Measurements from ENCODE around the gene CLIP3.
"Not testable (repeated sequence)": the region's sequence is repeated elsewhere in the genome, so short reads cannot be mapped to it uniquely, and the experiment has no call there.

CLIP3 gene

GRCh38 chr19:36032251-36033104 is at the start of gene CLIP3:
CLIP3 (minus strand) TSS chr19:36032873; CDS start chr19:36032357, 516 bp downstream.
- DNase-seq (ENCODE audit: low read depth in 2 of 2), result peak; percentile 44 to 50

- DNase-seq (ENCODE audit: low read depth in 2 of 2), result no peak
These were observed 49.2 kb upstream of the CLIP3 start for GRCh38 chr19:36081894-36082293.

GRCh38 chr19:36081385-36081784 is 48.7 kb upstream of the CLIP3 start:
- DNase-seq (ENCODE audit: low read depth in 2 of 2), result no peak

- no peak for DNase-seq (ENCODE audit: low read depth in 2 of 2)
These were observed 46.8 kb upstream of the CLIP3 start for GRCh38 chr19:36079389-36079945.

GRCh38 chr19:36073121-36073876 is 40.6 kb upstream of the CLIP3 start:
- DNase-seq (ENCODE audit: low read depth in 2 of 2), result no peak

GRCh38 chr19:36072081-36072480 is 39.4 kb upstream of the CLIP3 start:
- no peak for DNase-seq (ENCODE audit: low read depth in 2 of 2)

- not testable (repeated sequence) for DNase-seq (ENCODE audit: low read depth in 2 of 2)
These were observed 36.3 kb upstream of the CLIP3 start for GRCh38 chr19:36068810-36069499.

- no peak for DNase-seq (ENCODE audit: low read depth in 2 of 2)
These were observed 35.0 kb upstream of the CLIP3 start for GRCh38 chr19:36067681-36068080.

GRCh38 chr19:36064826-36065225 is 32.2 kb upstream of the CLIP3 start:
- DNase-seq (ENCODE audit: low read depth in 2 of 2), result no peak

- no peak for DNase-seq (ENCODE audit: low read depth in 2 of 2)
These were observed 28.7 kb upstream of the CLIP3 start for GRCh38 chr19:36061367-36061766.

- peak in 1 of 2 experiments; percentile 6 for DNase-seq (ENCODE audit: low read depth in 2 of 2)
These were observed 27.8 kb upstream of the CLIP3 start for GRCh38 chr19:36060430-36060829.

- no peak for DNase-seq (ENCODE audit: low read depth in 2 of 2)
These were observed 26.7 kb upstream of the CLIP3 start for GRCh38 chr19:36059180-36059910.

GRCh38 chr19:36058481-36059179 is 26.0 kb upstream of the CLIP3 start:
- DNase-seq (ENCODE audit: low read depth in 2 of 2), result no peak

- DNase-seq (ENCODE audit: low read depth in 2 of 2), result no peak
These were observed 22.3 kb upstream of the CLIP3 start, which contains the start of gene WDR62 for GRCh38 chr19:36054733-36055686. WDR62 (plus strand) TSS chr19:36054897; CDS start chr19:36054972, 75 bp downstream.

- peak; percentile 98 for DNase-seq (ENCODE audit: low read depth in 2 of 2)
These were observed 21.6 kb upstream of the CLIP3 start, which contains the start of gene THAP8 for GRCh38 chr19:36054119-36054732. THAP8 (minus strand) TSS chr19:36054285; CDS start chr19:36054217, 68 bp downstream.

GRCh38 chr19:36051637-36052036 is 19.0 kb upstream of the CLIP3 start:
- DNase-seq (ENCODE audit: low read depth in 2 of 2), result no peak

- DNase-seq (ENCODE audit: low read depth in 2 of 2), result no peak
These were observed 18.6 kb upstream of the CLIP3 start for GRCh38 chr19:36051236-36051635.

GRCh38 chr19:36049080-36049698 is 16.5 kb upstream of the CLIP3 start:
- DNase-seq (ENCODE audit: low read depth in 2 of 2), result no peak
